Activated T-helper 1 cell treated with anti-CD3 and anti-CD28 coated beads, Interleukin-12 subunit alpha, Interleukin-12 subunit beta, Interleukin-2, Interleukin-4 antibody, amounts not matched to agents 30 ng/mL and 10 ng/mL and 1 ng/mL, durations not matched to agents 14 hours and 24 hours and 36 hours (primary cell): ENCODE measurements around the gene MINDY2. TPM values are rescaled to one million over a fixed set of nuclear protein-coding genes. Genes with fewer than 3 reads are reported as not detected.

ENCODE experiments used
- DNase-seq: peaks from one replicate; pipeline ENCODE4 v3.0.0; 2021; ENCODE audit warnings: low spot score
- H3K27ac Mint-ChIP-seq: one replicate; pipeline ENCODE4 v1.8.0; 2021; ENCODE audit warnings: mild to moderate bottlenecking, mixed read lengths
- H3K27me3 Mint-ChIP-seq: one replicate; pipeline ENCODE4 v1.8.0; 2022; ENCODE audit warnings: mild to moderate bottlenecking, moderate library complexity, mixed read lengths; ENCODE audit not compliant: insufficient read depth
- H3K36me3 Mint-ChIP-seq: one replicate; pipeline ENCODE4 v1.8.0; 2021; ENCODE audit warnings: low read depth, mixed read lengths
- H3K4me1 Mint-ChIP-seq: one replicate; pipeline ENCODE4 v1.8.0; 2021; ENCODE audit warnings: low read depth, mixed read lengths
- H3K4me3 Mint-ChIP-seq: one replicate; pipeline ENCODE4 v1.8.0; 2021; ENCODE audit warnings: mild to moderate bottlenecking, moderate library complexity, mixed read lengths
- H3K9me3 Mint-ChIP-seq: one replicate; pipeline ENCODE4 v1.8.0; 2021; ENCODE audit warnings: mixed read lengths
- intact Hi-C: fragments of 100-400 bp; cut with micrococcal nuclease; formaldehyde crosslinking; loops from one replicate; pipeline ENCODE4 v1.15.1; 2024
- total RNA-seq: library from RNA; stranded (reverse); gene quantifications from 2 replicates; pipeline ENCODE4 v1.2.3, GENCODE V29; 2022

The MINDY2 gene, protein sequence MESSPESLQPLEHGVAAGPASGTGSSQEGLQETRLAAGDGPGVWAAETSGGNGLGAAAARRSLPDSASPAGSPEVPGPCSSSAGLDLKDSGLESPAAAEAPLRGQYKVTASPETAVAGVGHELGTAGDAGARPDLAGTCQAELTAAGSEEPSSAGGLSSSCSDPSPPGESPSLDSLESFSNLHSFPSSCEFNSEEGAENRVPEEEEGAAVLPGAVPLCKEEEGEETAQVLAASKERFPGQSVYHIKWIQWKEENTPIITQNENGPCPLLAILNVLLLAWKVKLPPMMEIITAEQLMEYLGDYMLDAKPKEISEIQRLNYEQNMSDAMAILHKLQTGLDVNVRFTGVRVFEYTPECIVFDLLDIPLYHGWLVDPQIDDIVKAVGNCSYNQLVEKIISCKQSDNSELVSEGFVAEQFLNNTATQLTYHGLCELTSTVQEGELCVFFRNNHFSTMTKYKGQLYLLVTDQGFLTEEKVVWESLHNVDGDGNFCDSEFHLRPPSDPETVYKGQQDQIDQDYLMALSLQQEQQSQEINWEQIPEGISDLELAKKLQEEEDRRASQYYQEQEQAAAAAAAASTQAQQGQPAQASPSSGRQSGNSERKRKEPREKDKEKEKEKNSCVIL
- 9.0 and 9.7 TPM in 2 replicates for total RNA-seq

DNA sequence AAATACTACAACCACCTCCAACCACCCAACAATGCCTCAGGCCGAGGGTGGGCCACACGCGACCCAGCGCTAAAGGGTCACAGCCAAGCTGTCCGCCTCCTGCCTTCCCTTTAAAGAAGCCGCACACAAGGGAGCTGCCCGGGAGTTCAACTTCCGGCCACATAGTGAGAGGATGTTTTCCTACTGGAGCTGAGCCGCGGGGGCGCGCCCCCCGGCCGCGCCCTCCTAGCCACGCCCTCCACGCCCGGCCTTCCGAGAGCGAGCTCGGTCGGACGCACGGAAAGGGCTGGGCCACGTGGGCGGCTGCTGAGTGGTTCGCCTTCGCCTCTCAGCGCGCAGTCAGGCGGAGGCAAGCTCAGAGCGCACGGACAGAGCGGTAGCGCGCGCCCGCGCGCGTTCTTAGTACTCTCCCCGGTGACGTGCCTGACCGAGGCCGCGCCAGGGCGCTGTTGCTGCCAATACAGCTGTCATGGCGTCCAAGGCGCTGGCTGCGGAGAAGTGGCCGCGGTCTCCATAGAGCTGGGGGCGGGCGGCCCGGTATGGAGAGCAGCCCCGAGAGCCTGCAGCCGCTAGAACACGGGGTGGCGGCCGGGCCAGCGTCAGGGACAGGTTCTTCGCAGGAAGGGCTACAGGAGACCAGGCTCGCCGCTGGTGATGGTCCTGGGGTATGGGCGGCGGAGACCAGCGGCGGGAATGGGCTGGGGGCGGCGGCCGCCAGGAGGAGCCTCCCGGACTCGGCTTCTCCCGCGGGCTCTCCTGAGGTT lies at the start of gene MINDY2:
Gene MINDY2 (plus strand): TSS at position 446 of the 764 bp plus-strand sequence. CDS start 94 bp downstream, at position 540.
- H3K36me3 Mint-ChIP-seq, result no peaks in the 10 kb centered on the region
- H3K27ac Mint-ChIP-seq, result peak within 1 kb of the TSS; percentile 88
- no peaks in the 10 kb centered on the region for H3K27me3 Mint-ChIP-seq
- peak; percentile 94 for DNase-seq
- no peak within 1 kb of the TSS for H3K4me3 Mint-ChIP-seq
- no peaks in the 10 kb centered on the region for H3K9me3 Mint-ChIP-seq
- intact Hi-C loops, result loop anchor here (1.0 to 5.0 kb wide), 7 partner anchors 21 to 334 kb away; partner anchors contain the start of genes RNF111 and SLTM
- H3K4me1 Mint-ChIP-seq, result peaks cover 9% of the 10 kb centered on the region

DNA sequence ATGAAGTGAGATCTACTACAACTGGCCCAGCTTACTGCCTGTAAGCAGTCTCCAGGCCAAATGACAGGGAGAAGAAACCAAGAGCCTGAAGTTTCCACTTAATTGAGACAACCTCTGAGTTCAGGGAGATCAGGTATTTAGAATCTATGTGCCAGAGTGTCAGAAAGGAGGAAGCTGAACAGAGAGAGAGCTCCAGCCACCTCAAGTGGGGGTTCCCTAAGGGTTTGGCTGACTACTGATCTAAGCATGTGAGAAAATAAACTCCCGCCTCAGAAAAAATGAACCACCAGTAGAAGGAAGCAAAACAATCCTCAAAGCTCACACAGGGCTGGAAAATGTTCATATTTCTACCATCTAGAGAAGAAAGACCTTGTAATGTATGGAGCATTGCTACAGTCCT lies 46.6 kb upstream of the MINDY2 start:
- no peak for DNase-seq
- H3K4me3 Mint-ChIP-seq, result no peak overlapping the region
- intact Hi-C loops, result no loop called here
- no peaks in the 10 kb centered on the region for H3K27me3 Mint-ChIP-seq
- peaks cover 7% of the 10 kb centered on the region for H3K36me3 Mint-ChIP-seq
- H3K9me3 Mint-ChIP-seq, result no peaks in the 10 kb centered on the region
- peaks cover 30% of the 10 kb centered on the region for H3K4me1 Mint-ChIP-seq
- peak overlapping the region; percentile 8 for H3K27ac Mint-ChIP-seq

DNA sequence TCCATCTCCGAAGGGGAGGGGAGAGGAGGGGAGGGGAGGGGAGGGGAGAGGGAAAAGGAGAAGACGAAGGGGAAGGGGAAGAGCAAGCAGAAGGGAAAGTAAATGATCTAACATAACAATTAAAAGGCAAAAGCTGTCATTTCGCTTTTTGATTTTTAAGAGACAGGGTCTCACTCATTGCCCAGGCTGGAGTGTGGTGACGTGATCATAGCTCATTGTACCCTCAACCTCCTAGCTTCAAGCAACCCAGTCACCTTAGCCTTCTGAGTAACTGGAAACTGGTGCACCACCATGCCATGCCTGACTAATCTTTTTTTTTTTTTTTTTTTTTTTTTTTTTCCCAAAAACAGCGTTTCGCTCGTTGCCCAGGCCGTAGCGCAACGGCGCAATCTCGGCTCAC lies 44.2 kb upstream of the MINDY2 start:
- no peaks in the 10 kb centered on the region for H3K9me3 Mint-ChIP-seq
- no peaks in the 10 kb centered on the region for H3K27me3 Mint-ChIP-seq
- intact Hi-C loops, result no loop called here
- DNase-seq, result no peak
- H3K27ac Mint-ChIP-seq, result no peak overlapping the region
- H3K4me3 Mint-ChIP-seq, result no peak overlapping the region
- peaks cover 31% of the 10 kb centered on the region for H3K4me1 Mint-ChIP-seq
- peaks cover 11% of the 10 kb centered on the region for H3K36me3 Mint-ChIP-seq

DNA sequence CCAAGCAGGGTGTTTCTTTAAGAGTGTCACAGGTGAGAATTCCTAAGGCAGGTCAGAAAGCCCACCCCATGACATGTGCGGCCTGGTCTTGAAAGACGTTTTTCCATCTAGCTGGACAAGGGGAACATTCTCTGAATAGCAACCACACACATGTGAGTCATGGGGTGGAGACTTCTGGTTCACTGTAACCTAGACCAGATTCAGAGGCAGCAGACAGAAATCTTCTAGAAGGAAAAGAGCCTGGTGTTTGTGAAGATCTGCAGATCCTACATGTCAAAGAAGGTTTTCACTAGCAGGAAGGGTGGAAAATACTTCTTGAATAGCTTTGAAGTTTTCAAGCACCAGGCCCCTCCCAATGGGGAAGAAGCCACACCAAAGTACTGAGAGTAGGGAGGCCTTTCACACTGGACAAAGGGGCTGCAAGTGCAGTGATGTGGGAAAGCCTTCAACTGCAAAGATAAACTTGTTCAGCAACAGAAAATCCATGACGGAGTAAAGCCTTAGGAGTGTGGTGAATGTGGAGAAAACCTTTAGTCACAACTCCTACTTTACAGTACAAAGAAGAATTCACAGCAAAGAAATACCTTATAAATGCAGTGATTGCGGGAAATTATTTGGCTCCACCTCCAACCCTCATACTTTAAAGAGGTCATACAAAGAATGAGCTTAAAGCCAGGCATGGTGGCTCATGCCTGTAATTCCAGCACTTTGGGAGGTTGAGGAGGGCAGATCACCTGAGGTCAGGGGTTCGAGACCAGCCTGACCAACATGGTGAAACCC lies 39.2 kb upstream of the MINDY2 start:
- Mint-ChIP-seq H3K36me3 (peaks cover 18% of the 10 kb centered on the region), H3K27ac (no peak overlapping the region), H3K9me3 (no peaks in the 10 kb centered on the region), H3K4me1 (peaks cover 30% of the 10 kb centered on the region), H3K4me3 (no peak overlapping the region), H3K27me3 (no peaks in the 10 kb centered on the region)
- intact Hi-C loops, result no loop called here
- DNase-seq, result no peak

DNA sequence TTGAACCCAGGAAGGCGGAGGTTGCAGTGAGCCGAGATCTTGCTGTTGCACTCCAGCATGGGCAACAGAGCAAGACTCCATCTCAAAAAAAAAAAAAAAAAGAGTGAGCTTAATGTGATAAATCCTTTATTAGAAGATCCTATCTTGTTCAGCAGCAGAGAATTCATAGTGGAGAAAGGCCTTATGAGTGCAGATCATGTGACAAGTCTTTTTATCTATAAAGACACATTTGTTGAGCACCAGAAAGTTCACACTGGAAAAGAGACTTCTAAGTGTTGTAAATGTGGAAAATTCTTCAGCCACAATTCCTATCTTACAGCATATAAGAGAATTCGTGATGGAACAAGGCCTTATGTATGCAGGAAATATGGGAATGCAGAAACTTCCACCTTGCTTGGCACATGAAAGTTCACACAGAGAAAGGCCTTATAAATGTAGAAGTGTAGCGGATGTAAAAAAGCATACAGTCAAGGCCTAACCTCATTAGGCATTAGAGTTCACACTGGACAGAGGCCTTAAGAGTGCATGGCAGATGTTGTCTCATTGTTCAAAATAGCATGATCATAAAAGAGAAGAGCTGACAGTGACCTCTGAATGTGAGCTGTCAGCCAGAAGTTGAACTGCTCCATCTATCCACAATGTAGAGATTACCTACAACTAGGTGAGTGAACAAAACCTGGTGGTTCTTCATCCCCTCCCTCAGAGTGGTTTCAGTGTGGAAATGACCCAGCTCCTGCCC lies 38.3 kb upstream of the MINDY2 start:
- Mint-ChIP-seq H3K27ac (no peak overlapping the region), H3K9me3 (no peaks in the 10 kb centered on the region), H3K4me1 (peaks cover 38% of the 10 kb centered on the region), H3K27me3 (no peaks in the 10 kb centered on the region), H3K36me3 (peaks cover 18% of the 10 kb centered on the region), H3K4me3 (no peak overlapping the region)
- intact Hi-C loops, result no loop called here
- DNase-seq, result no peak

DNA sequence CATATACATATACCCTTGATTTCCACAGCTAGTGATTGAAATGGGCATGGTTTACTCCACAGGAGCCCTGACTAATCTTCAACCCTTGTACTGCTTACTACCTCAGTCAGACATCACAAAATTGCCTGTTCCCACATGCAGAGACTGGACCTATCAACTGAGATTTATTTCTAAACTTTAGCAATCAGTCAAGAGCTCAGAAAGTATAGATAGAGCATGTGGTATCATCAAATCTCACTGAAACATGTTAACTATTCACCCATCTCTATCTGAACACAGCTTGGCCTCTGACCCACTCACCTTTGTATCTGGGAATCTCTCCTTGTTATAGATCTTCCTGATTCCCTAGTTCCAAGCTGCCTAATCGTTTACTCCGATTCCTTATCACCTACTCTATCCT lies 36.2 kb upstream of the MINDY2 start:
- Mint-ChIP-seq H3K27me3 (no peaks in the 10 kb centered on the region), H3K27ac (no peak overlapping the region), H3K4me3 (no peak overlapping the region), H3K4me1 (peaks cover 46% of the 10 kb centered on the region), H3K36me3 (peaks cover 16% of the 10 kb centered on the region), H3K9me3 (no peaks in the 10 kb centered on the region)
- intact Hi-C loops, result no loop called here
- no peak for DNase-seq

DNA sequence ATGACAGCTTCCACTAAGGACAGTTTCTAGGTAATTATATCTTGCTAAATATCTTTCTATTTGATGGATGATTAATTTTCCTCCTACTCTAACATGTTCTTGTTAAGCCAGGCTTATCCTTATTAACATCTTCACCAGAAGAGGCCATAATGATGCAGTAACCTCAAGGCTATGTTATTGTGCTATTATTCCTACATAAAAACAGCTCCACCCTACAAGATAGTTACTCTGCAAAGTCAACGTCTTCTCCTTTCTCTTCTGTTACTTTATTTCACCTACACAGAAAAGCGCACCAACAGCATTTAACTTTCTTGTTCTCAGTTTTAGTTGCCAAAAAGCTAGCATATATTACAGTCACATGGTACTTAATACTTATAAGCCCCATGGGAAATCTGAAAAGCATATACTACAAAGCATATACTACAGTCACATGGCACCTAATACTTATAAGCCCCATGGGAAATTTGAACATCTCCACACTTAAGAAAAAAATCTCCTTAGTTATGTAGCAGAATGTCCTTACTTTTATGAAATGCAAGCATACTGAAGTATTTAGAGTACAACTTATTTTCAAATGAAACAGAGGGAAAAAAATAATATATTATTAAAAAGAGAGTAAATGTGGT lies 35.0 kb upstream of the MINDY2 start:
- Mint-ChIP-seq H3K4me3 (no peak overlapping the region), H3K27me3 (no peaks in the 10 kb centered on the region), H3K4me1 (peaks cover 39% of the 10 kb centered on the region), H3K27ac (no peak overlapping the region), H3K36me3 (peaks cover 16% of the 10 kb centered on the region), H3K9me3 (no peaks in the 10 kb centered on the region)
- intact Hi-C loops, result no loop called here
- no peak for DNase-seq

DNA sequence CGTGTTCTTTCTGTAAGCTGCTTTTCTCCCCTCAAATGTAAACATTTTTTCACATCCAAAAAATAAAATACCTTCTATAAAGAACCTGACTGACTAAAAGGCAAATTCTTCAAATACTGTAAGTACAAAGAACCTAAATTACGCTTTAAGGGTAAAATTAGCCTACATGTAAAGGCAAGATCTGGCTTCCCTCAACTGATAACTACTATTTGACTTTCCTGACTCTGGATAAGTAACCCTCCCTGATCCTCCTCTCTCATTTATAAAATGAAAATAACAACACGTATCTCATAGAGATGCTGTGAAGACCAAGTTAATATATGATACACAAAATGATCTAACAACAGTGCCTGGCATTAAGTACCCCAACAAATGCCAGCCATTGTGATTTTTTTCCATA lies 33.8 kb upstream of the MINDY2 start:
- Mint-ChIP-seq H3K27ac (no peak overlapping the region), H3K4me1 (peaks cover 43% of the 10 kb centered on the region), H3K36me3 (peaks cover 8% of the 10 kb centered on the region), H3K9me3 (no peaks in the 10 kb centered on the region), H3K27me3 (no peaks in the 10 kb centered on the region), H3K4me3 (no peak overlapping the region)
- DNase-seq, result no peak
- intact Hi-C loops, result no loop called here

DNA sequence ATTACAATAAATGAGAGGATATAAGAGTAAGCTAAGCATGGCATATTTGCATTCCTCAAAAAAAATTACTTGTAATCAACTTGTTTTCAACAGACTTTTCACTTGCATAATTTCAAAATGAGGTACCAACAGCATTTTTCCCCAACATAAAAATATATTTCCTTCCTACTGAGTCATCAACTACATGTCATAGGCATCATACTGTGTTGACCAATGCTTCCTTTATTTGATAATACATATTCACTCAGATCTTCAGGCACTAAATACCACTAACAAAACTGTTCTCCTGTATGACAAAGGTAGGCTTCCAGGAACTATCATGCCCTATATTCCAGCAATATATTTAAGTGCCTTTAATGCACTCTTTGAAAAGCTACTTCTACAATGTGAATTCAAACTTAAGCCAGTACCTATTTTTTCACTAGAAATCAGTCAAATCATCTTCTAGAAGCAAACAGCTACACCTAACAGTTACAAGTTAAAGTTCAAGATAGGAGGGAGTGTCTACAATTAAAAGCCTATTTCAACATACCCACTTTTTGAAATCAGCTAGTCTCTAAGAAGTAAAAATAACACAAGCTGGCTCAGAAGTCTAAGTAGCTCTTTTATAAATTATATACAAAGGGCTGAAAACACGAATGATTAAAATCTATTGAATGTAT lies 32.9 kb upstream of the MINDY2 start:
- DNase-seq, result no peak
- H3K4me1 Mint-ChIP-seq, result peaks cover 47% of the 10 kb centered on the region
- no peaks in the 10 kb centered on the region for H3K27me3 Mint-ChIP-seq
- H3K4me3 Mint-ChIP-seq, result no peak overlapping the region
- peaks cover 3% of the 10 kb centered on the region for H3K36me3 Mint-ChIP-seq
- H3K27ac Mint-ChIP-seq, result peak overlapping the region; percentile 21
- intact Hi-C loops, result loop anchor here (1.0 kb wide), 1 partner anchor 8 kb away; no protein-coding TSS in a partner anchor
- no peaks in the 10 kb centered on the region for H3K9me3 Mint-ChIP-seq

DNA sequence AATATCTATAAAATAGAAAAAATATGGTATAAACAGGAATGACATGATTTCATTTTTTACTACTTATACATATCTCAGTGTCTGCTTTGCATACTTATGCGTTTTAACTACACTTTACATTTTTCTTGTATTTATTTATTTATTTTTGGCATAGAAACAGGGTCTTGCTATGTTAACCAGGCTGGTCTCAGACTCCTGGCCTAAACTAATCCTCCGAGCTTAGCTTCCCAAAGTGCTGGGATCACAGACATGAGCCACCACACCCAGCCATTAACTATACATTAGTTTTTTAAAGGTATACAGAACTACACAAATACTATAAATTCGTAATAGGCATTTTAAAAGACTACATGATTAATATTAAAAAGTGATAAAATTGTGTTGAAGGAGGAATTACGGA lies 30.7 kb upstream of the MINDY2 start:
- Mint-ChIP-seq H3K27ac (no peak overlapping the region), H3K36me3 (peaks cover 6% of the 10 kb centered on the region), H3K4me3 (no peak overlapping the region), H3K9me3 (no peaks in the 10 kb centered on the region), H3K4me1 (peaks cover 57% of the 10 kb centered on the region), H3K27me3 (no peaks in the 10 kb centered on the region)
- intact Hi-C loops, result no loop called here
- DNase-seq, result no peak

DNA sequence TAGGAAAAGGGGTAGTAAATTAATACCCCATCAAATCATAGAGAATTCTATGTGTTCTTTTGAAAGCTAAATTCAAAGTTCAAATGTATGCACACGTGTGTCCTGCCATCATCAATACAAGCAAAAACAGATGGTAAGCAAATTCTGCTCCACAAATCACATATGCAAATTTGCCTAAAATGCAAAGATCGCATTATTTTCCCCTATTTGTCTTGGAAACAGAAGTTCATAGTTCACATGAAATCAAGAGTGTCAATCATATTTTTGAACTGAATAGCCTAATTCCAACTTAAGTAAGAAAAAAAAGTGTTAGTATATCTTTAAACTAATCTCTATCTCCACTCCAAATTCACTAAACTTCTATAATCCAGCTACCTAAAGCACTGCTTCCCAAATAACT lies 30.1 kb upstream of the MINDY2 start:
- intact Hi-C loops, result no loop called here
- peaks cover 63% of the 10 kb centered on the region for H3K4me1 Mint-ChIP-seq
- DNase-seq, result no peak
- no peak overlapping the region for H3K4me3 Mint-ChIP-seq
- H3K9me3 Mint-ChIP-seq, result no peaks in the 10 kb centered on the region
- no peak overlapping the region for H3K27ac Mint-ChIP-seq
- H3K27me3 Mint-ChIP-seq, result no peaks in the 10 kb centered on the region
- peaks cover 8% of the 10 kb centered on the region for H3K36me3 Mint-ChIP-seq
